GM12878 (cell line): ENCODE data around the gene RHEBL1. TPM values are rescaled to one million over a fixed set of nuclear protein-coding genes. Genes with fewer than 3 reads are reported as not detected.

ENCODE experiments used
- DPF2 ChIP-seq: fragments of 450-650 bp; IDR thresholded peaks from 2 replicates; pipeline ENCODE4 v1.6.1; 2017; ENCODE audit warnings: mild to moderate bottlenecking
- EP300 ChIP-seq, 2 experiments: fragments of 150-350 bp in 1 of 2; IDR thresholded peaks; 2 replicates each; pipeline ENCODE4 v1.6.1; 2011 to 2012; ENCODE audit warnings: low read depth in 2 of 2, low read length in 2 of 2, borderline replicate concordance in 1 of 2, improper control_type of control experiment in 1 of 2, inconsistent platforms in 1 of 2; ENCODE audit not compliant: control insufficient read depth in 1 of 2
- FOS ChIP-seq: IDR thresholded peaks from 3 replicates; pipeline ENCODE4 v1.6.1; 2011; ENCODE audit warnings: borderline replicate concordance; ENCODE audit not compliant: insufficient read length; ENCODE audit errors: extremely low read depth
- NBN ChIP-seq: fragments of 450-650 bp; IDR thresholded peaks from 2 replicates; pipeline ENCODE4 v1.6.1; 2016
- ZNF622 ChIP-seq: fragments of 450-650 bp; IDR thresholded peaks from 2 replicates; pipeline ENCODE4 v1.6.1; 2017; ENCODE audit warnings: mild to moderate bottlenecking, inconsistent platforms
- polyA plus RNA-seq, 11 experiments: library from polyadenylated mRNA; depleted of rRNA in 4 of 11; unstranded in 6 of 11; stranded (reverse) in 5 of 11; fragments of >200 nt; fragmentation: Nextera tagmentation in 4 of 11; fragmentation: Illumina TruSeq in 1 of 11; extraction: Ambion mirVana in 4 of 11; extraction: Trizol in 1 of 11; gene quantifications; 1 replicate in 1 of 11; 2 replicates in 10 of 11; pipeline versions ENCODE4 v1.2.1 to v1.2.3, GENCODE V29; 2011 to 2016; ENCODE audit warnings: inconsistent platforms in 2 of 11, missing spikeins in 2 of 11, low read depth in 1 of 11
- total RNA-seq, 4 experiments: library from RNA; depleted of rRNA in 3 of 4; stranded (reverse); fragments of >200 nt in 3 of 4; fragmentation: Illumina TruSeq in 1 of 4; extraction: Trizol in 1 of 4; gene quantifications; 2 replicates each; pipeline versions ENCODE4 v1.2.1 to v1.2.3, GENCODE V29; 2013 to 2021
- TF ChIP-seq, protein P1 (sequence below): fragments of 450-650 bp; IDR thresholded peaks from 2 replicates; pipeline ENCODE4 v1.6.1; 2017; ENCODE audit warnings: mild to moderate bottlenecking, low read depth, inconsistent platforms; ENCODE audit not compliant: poor library complexity, severe bottlenecking
- TF ChIP-seq, protein P2 (sequence below): IDR thresholded peaks from 2 replicates; pipeline ENCODE4 v1.6.1; 2012; ENCODE audit warnings: low read length, inconsistent platforms
- TF ChIP-seq, protein P3 (sequence below): fragments of 450-650 bp; IDR thresholded peaks from 2 replicates; pipeline ENCODE4 v1.6.1; 2017; ENCODE audit warnings: mild to moderate bottlenecking, moderate library complexity
- TF ChIP-seq, protein P4 (sequence below): IDR thresholded peaks from 2 replicates; pipeline ENCODE4 v1.6.1; 2011; ENCODE audit warnings: borderline replicate concordance, low read depth, mild to moderate bottlenecking, moderate library complexity, low read length; ENCODE audit not compliant: insufficient read depth, poor library complexity, severe bottlenecking

Gene RHEBL1
- total and polyA plus RNA-seq, 10 of the 15 experiments (the other 5 are each of a cell fraction or from before 2014, with no cell fraction given), result 5.9 to 18.7 (median 12.0) TPM

DNA sequence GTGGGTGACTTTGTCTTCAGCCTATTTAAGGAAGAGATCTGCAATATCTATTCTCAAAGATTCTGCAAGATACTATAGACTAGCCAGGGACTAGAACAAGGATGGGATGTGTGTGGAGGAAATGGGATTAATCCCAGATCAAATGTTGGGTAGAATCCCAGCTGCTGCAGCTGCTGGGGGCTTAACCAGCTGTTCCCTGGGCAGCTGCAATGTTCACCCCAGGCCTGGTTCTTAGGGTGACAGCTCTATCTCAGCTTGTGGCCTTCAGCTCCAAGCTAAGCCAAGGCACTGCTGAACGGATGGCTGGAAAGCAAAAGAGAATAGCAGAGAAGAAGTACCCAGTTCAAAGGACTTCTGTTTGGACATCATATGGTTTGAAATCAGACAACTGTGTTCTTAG is 10.0 kb upstream of the RHEBL1 start (continued):
- TF ChIP-seq, protein P1, sequence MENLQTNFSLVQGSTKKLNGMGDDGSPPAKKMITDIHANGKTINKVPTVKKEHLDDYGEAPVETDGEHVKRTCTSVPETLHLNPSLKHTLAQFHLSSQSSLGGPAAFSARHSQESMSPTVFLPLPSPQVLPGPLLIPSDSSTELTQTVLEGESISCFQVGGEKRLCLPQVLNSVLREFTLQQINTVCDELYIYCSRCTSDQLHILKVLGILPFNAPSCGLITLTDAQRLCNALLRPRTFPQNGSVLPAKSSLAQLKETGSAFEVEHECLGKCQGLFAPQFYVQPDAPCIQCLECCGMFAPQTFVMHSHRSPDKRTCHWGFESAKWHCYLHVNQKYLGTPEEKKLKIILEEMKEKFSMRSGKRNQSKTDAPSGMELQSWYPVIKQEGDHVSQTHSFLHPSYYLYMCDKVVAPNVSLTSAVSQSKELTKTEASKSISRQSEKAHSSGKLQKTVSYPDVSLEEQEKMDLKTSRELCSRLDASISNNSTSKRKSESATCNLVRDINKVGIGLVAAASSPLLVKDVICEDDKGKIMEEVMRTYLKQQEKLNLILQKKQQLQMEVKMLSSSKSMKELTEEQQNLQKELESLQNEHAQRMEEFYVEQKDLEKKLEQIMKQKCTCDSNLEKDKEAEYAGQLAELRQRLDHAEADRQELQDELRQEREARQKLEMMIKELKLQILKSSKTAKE, result no peak
- TF ChIP-seq EP300 (IDR thresholded peaks at IDR 0.05; ENCODE audit: borderline replicate concordance in 1 of 2, control insufficient read depth in 1 of 2, low read depth in 2 of 2, low read length in 2 of 2) (no peak), DPF2 (no peak), NBN (no peak), FOS (no peak), ZNF622 (no peak)
- TF ChIP-seq, protein P2, sequence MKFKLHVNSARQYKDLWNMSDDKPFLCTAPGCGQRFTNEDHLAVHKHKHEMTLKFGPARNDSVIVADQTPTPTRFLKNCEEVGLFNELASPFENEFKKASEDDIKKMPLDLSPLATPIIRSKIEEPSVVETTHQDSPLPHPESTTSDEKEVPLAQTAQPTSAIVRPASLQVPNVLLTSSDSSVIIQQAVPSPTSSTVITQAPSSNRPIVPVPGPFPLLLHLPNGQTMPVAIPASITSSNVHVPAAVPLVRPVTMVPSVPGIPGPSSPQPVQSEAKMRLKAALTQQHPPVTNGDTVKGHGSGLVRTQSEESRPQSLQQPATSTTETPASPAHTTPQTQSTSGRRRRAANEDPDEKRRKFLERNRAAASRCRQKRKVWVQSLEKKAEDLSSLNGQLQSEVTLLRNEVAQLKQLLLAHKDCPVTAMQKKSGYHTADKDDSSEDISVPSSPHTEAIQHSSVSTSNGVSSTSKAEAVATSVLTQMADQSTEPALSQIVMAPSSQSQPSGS, result no peak
- TF ChIP-seq, protein P3, sequence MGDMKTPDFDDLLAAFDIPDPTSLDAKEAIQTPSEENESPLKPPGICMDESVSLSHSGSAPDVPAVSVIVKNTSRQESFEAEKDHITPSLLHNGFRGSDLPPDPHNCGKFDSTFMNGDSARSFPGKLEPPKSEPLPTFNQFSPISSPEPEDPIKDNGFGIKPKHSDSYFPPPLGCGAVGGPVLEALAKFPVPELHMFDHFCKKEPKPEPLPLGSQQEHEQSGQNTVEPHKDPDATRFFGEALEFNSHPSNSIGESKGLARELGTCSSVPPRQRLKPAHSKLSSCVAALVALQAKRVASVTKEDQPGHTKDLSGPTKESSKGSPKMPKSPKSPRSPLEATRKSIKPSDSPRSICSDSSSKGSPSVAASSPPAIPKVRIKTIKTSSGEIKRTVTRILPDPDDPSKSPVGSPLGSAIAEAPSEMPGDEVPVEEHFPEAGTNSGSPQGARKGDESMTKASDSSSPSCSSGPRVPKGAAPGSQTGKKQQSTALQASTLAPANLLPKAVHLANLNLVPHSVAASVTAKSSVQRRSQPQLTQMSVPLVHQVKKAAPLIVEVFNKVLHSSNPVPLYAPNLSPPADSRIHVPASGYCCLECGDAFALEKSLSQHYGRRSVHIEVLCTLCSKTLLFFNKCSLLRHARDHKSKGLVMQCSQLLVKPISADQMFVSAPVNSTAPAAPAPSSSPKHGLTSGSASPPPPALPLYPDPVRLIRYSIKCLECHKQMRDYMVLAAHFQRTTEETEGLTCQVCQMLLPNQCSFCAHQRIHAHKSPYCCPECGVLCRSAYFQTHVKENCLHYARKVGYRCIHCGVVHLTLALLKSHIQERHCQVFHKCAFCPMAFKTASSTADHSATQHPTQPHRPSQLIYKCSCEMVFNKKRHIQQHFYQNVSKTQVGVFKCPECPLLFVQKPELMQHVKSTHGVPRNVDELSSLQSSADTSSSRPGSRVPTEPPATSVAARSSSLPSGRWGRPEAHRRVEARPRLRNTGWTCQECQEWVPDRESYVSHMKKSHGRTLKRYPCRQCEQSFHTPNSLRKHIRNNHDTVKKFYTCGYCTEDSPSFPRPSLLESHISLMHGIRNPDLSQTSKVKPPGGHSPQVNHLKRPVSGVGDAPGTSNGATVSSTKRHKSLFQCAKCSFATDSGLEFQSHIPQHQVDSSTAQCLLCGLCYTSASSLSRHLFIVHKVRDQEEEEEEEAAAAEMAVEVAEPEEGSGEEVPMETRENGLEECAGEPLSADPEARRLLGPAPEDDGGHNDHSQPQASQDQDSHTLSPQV, result no peak
- TF ChIP-seq, protein P4, sequence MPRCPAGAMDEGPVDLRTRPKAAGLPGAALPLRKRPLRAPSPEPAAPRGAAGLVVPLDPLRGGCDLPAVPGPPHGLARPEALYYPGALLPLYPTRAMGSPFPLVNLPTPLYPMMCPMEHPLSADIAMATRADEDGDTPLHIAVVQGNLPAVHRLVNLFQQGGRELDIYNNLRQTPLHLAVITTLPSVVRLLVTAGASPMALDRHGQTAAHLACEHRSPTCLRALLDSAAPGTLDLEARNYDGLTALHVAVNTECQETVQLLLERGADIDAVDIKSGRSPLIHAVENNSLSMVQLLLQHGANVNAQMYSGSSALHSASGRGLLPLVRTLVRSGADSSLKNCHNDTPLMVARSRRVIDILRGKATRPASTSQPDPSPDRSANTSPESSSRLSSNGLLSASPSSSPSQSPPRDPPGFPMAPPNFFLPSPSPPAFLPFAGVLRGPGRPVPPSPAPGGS, result no peak
